ENCODE measurements around the gene FAM241A. TPM values are rescaled to one million over a fixed set of nuclear protein-coding genes. Genes with fewer than 3 reads are reported as not detected.

FAM241A gene
- 13.6 and 19.1 TPM in 2 replicates for total RNA-seq

GRCh38 chr4:112145326-112145789 is at the start of gene FAM241A:
FAM241A (plus strand) TSS chr4:112145454; CDS start chr4:112145581, 127 bp downstream.

GRCh38 chr4:112231779-112232713 is 86.8 kb downstream of the FAM241A start, which contains the start of gene AP1AR:
AP1AR (plus strand) TSS chr4:112231787; CDS start chr4:112232092, 305 bp downstream.

Other genes with a start within 250 kb of the FAM241A start
- gene AP1AR, start 86.3 kb downstream of the FAM241A start, total RNA-seq: 28.2 and 41.9 TPM in 2 replicates
- gene TIFA, start 140.4 kb downstream of the FAM241A start, total RNA-seq: 7.3 and 21.4 TPM in 2 replicates
- 4.2 and 5.3 TPM in 2 replicates for gene ALPK1, start 151.9 kb downstream of the FAM241A start, total RNA-seq

Data from bladder microvascular endothelial cell (primary cell).